ENCODE results near the gene FCRL4. TPM values are rescaled to one million over a fixed set of nuclear protein-coding genes. Genes with fewer than 3 reads are reported as not detected.

The FCRL4 gene
- polyA plus RNA-seq, 1 experiment, result not detected

- Histone ChIP-seq H3K4me3 (ENCODE audit: low read depth, low read length) (no peak overlapping the region), H3K36me3 (ENCODE audit: control insufficient read depth, insufficient read depth, low read length) (no peaks in the 10 kb centered on the region), H3K27me3 (ENCODE audit: control insufficient read depth, insufficient read depth, low read length) (no peaks in the 10 kb centered on the region)
- POLR2A ChIA-PET, result no interaction called here
- no peak for DNase-seq (ENCODE audit: low read depth)
- TF ChIP-seq CTCF (IDR thresholded peaks at IDR 0.05; ENCODE audit: insufficient read depth, low read depth, low read length), result no peak
- CTCF ChIA-PET, result no interaction called here
These were observed 28.2 kb upstream of the FCRL4 start for GRCh38 chr1:157626099-157626498.

- no peak for TF ChIP-seq CTCF (IDR thresholded peaks at IDR 0.05; ENCODE audit: insufficient read depth, low read depth, low read length)
- Histone ChIP-seq H3K36me3 (ENCODE audit: control insufficient read depth, insufficient read depth, low read length) (no peaks in the 10 kb centered on the region), H3K4me3 (ENCODE audit: low read depth, low read length) (no peak overlapping the region), H3K27me3 (ENCODE audit: control insufficient read depth, insufficient read depth, low read length) (no peaks in the 10 kb centered on the region)
- CTCF ChIA-PET, result interaction anchor here (1.1 to 1.2 kb wide), 2 partner anchors 11 to 44 kb away, joined by 3 read pairs; no protein-coding TSS in a partner anchor
- no peak for DNase-seq (ENCODE audit: low read depth)
- POLR2A ChIA-PET, result no interaction called here
These were observed 26.6 kb upstream of the FCRL4 start for GRCh38 chr1:157624471-157624870.

- H3K27me3 ChIP-seq (ENCODE audit: control insufficient read depth, insufficient read depth, low read length), result no peaks in the 10 kb centered on the region
- CTCF ChIA-PET, result no interaction called here
- H3K36me3 ChIP-seq (ENCODE audit: control insufficient read depth, insufficient read depth, low read length), result no peaks in the 10 kb centered on the region
- no peak for DNase-seq (ENCODE audit: low read depth)
- H3K4me3 ChIP-seq (ENCODE audit: low read depth, low read length), result no peak overlapping the region
- TF ChIP-seq CTCF (IDR thresholded peaks at IDR 0.05; ENCODE audit: insufficient read depth, low read depth, low read length), result no peak
- POLR2A ChIA-PET, result no interaction called here
These were observed 24.6 kb upstream of the FCRL4 start for GRCh38 chr1:157622471-157622870.

GRCh38 chr1:157618190-157618589 lies 20.3 kb upstream of the FCRL4 start:
- no peak for TF ChIP-seq CTCF (IDR thresholded peaks at IDR 0.05; ENCODE audit: insufficient read depth, low read depth, low read length)
- no peaks in the 10 kb centered on the region for H3K27me3 ChIP-seq (ENCODE audit: control insufficient read depth, insufficient read depth, low read length)
- ChIA-PET POLR2A (no interaction called here), CTCF (no interaction called here)
- H3K36me3 ChIP-seq (ENCODE audit: control insufficient read depth, insufficient read depth, low read length), result no peaks in the 10 kb centered on the region
- no peak for DNase-seq (ENCODE audit: low read depth)
- H3K4me3 ChIP-seq (ENCODE audit: low read depth, low read length), result no peak overlapping the region

- no peak for TF ChIP-seq CTCF (IDR thresholded peaks at IDR 0.05; ENCODE audit: insufficient read depth, low read depth, low read length)
- POLR2A ChIA-PET, result no interaction called here
- DNase-seq (ENCODE audit: low read depth), result no peak
- Histone ChIP-seq H3K36me3 (ENCODE audit: control insufficient read depth, insufficient read depth, low read length) (no peaks in the 10 kb centered on the region), H3K27me3 (ENCODE audit: control insufficient read depth, insufficient read depth, low read length) (no peaks in the 10 kb centered on the region), H3K4me3 (ENCODE audit: low read depth, low read length) (no peak overlapping the region)
- CTCF ChIA-PET, result no interaction called here
These were observed 2.4 kb upstream of the FCRL4 start for GRCh38 chr1:157600236-157600635.

Measured in BJ (cell line).